SK-N-SH (cell line): ENCODE data around the gene DDX1.

Experiments
- CTCF ChIP-seq: fragments of 200-600 bp; sonication (generic); IDR thresholded peaks from 2 replicates; pipeline ENCODE4 v1.6.1; 2017; ENCODE audit warnings: antibody characterized with exemption, mild to moderate bottlenecking, moderate library complexity
- EP300 ChIP-seq, 2 experiments: IDR thresholded peaks; 2 replicates each; pipeline versions ENCODE4 v1.4.0 to v1.6.1; 2012; ENCODE audit warnings: borderline replicate concordance in 1 of 2, low read depth in 1 of 2, low read length in 1 of 2
- FOXM1 ChIP-seq: IDR thresholded peaks from 2 replicates; pipeline ENCODE4 v1.4.0; 2012; ENCODE audit warnings: low read depth, mild to moderate bottlenecking
- GABPA ChIP-seq: IDR thresholded peaks from 2 replicates; pipeline ENCODE4 v1.4.0; 2012; ENCODE audit warnings: low read depth, mild to moderate bottlenecking
- IRF3 ChIP-seq: fragments of 150-350 bp; IDR thresholded peaks from 2 replicates; pipeline ENCODE4 v1.6.1; 2016; ENCODE audit warnings: mild to moderate bottlenecking, low read depth, low read length
- POLR2AphosphoS5 ChIP-seq: IDR thresholded peaks from 2 replicates; pipeline ENCODE4 v1.6.1; 2012; ENCODE audit warnings: low read depth, low read length
- RAD21 ChIP-seq: IDR thresholded peaks from 2 replicates; pipeline ENCODE4 v1.6.1; 2012; ENCODE audit warnings: mild to moderate bottlenecking, low read length
- RFX5 ChIP-seq: IDR thresholded peaks from 2 replicates; pipeline ENCODE4 v1.6.1; 2012; ENCODE audit warnings: mild to moderate bottlenecking, improper control_type of control experiment, low read length
- SIN3A ChIP-seq: IDR thresholded peaks from 2 replicates; pipeline ENCODE4 v1.6.1; 2012; ENCODE audit warnings: low read depth, mild to moderate bottlenecking, low read length, moderate library complexity, borderline replicate concordance
- TAF1 ChIP-seq: IDR thresholded peaks from 2 replicates; pipeline ENCODE4 v1.6.1; 2012; ENCODE audit warnings: low read depth, mild to moderate bottlenecking, low read length, moderate library complexity, borderline replicate concordance
- TCF12 ChIP-seq: IDR thresholded peaks from 2 replicates; pipeline ENCODE4 v1.4.0; 2012

- no peak for TF ChIP-seq SIN3A
- no peak for TF ChIP-seq CTCF
- no peak for TF ChIP-seq TAF1
- TF ChIP-seq IRF3 = no peak
- no peak for TF ChIP-seq EP300 (IDR thresholded peaks at IDR 0.05; ENCODE audit: borderline replicate concordance in 1 of 2, low read depth in 1 of 2, low read length in 1 of 2)
- TF ChIP-seq TCF12 = no peak
- TF ChIP-seq POLR2AphosphoS5 = no peak
- no peak for TF ChIP-seq GABPA
- TF ChIP-seq RAD21 = no peak
- TF ChIP-seq RFX5 = no peak
- no peak for TF ChIP-seq FOXM1
Observed at GRCh38 chr2:15672961-15673918, 81.6 kb downstream of the DDX1 start.
